Measurements from ENCODE around the gene SNRNP48. TPM values are rescaled to one million over a fixed set of nuclear protein-coding genes. Genes with fewer than 3 reads are reported as not detected.

SNRNP48 gene
- total and polyA plus RNA-seq, 5 donors from 2014 or later: 6.8 to 10.9 (median 10.5) TPM

- DNase-seq: no peak
- H3K9me3 ChIP-seq (ENCODE audit: control insufficient read depth in 2 of 2, low read length in 2 of 2): no peaks in the 10 kb centered on the region
- H3K27me3 ChIP-seq (ENCODE audit: control insufficient read depth, insufficient read depth, low read length): peaks cover 27% of the 10 kb centered on the region
- Mint-ChIP-seq H3K4me1 (no peaks in the 10 kb centered on the region), H3K36me3 (no peaks in the 10 kb centered on the region), H3K27me3 (peaks cover 39% of the 10 kb centered on the region), H3K9me3 (no peaks in the 10 kb centered on the region), H3K27ac (no peak overlapping the region), H3K4me3 (no peak overlapping the region)
- no peaks in the 10 kb centered on the region for H3K36me3 ChIP-seq (ENCODE audit: control insufficient read depth, insufficient read depth, low read length)
- no peak for ATAC-seq (ENCODE audit: low read depth in 2 of 2)
- H3K4me1 ChIP-seq (ENCODE audit: control insufficient read depth, insufficient read depth, low read length, poor library complexity, severe bottlenecking): no peaks in the 10 kb centered on the region
- H3K27ac ChIP-seq (ENCODE audit: insufficient read depth, low read length, poor library complexity, severe bottlenecking): no peak overlapping the region
- no peak overlapping the region for H3K4me3 ChIP-seq (ENCODE audit: low read depth, low read length)
These were observed 15.5 kb upstream of the SNRNP48 start for GRCh38 chr6:7574500-7574899.

GRCh38 chr6:7578516-7578915, 11.5 kb upstream of the SNRNP48 start:
- Histone ChIP-seq H3K27ac (ENCODE audit: insufficient read depth, low read length, poor library complexity, severe bottlenecking) (no peak overlapping the region), H3K4me3 (ENCODE audit: low read depth, low read length) (no peak overlapping the region), H3K9me3 (ENCODE audit: control insufficient read depth in 2 of 2, low read length in 2 of 2) (no peaks in the 10 kb centered on the region), H3K27me3 (ENCODE audit: control insufficient read depth, insufficient read depth, low read length) (peaks cover 35% of the 10 kb centered on the region), H3K36me3 (ENCODE audit: control insufficient read depth, insufficient read depth, low read length) (no peaks in the 10 kb centered on the region), H3K4me1 (ENCODE audit: control insufficient read depth, insufficient read depth, low read length, poor library complexity, severe bottlenecking) (no peaks in the 10 kb centered on the region)
- no peak overlapping the region for H3K4me3 Mint-ChIP-seq
- no peak overlapping the region for H3K27ac Mint-ChIP-seq
- H3K36me3 Mint-ChIP-seq: no peaks in the 10 kb centered on the region
- ATAC-seq (ENCODE audit: low read depth in 2 of 2) (no peak), DNase-seq (no peak)
- H3K4me1 Mint-ChIP-seq: peaks cover 0 to 5% (median 0%) of the 10 kb centered on the region in 4 donors
- H3K27me3 Mint-ChIP-seq: peaks cover 42% of the 10 kb centered on the region
- no peaks in the 10 kb centered on the region for H3K9me3 Mint-ChIP-seq

GRCh38 chr6:7578931-7579330, 11.1 kb upstream of the SNRNP48 start:
- Mint-ChIP-seq H3K27me3 (peaks cover 42% of the 10 kb centered on the region), H3K4me1 (peaks cover 0 to 5% (median 0%) of the 10 kb centered on the region in 4 donors)
- no peak for ATAC-seq (ENCODE audit: low read depth in 2 of 2)

GRCh38 chr6:7579851-7580250, 10.1 kb upstream of the SNRNP48 start:
- H3K4me3 ChIP-seq (ENCODE audit: low read depth, low read length): no peak overlapping the region
- H3K36me3 ChIP-seq (ENCODE audit: control insufficient read depth, insufficient read depth, low read length): no peaks in the 10 kb centered on the region
- ATAC-seq (ENCODE audit: low read depth in 2 of 2): no peak
- no peaks in the 10 kb centered on the region for H3K9me3 ChIP-seq (ENCODE audit: control insufficient read depth in 2 of 2, low read length in 2 of 2)
- H3K4me1 Mint-ChIP-seq: peaks cover 0 to 5% (median 0%) of the 10 kb centered on the region in 4 donors
- no peak for DNase-seq
- no peak overlapping the region for H3K27ac ChIP-seq (ENCODE audit: insufficient read depth, low read length, poor library complexity, severe bottlenecking)
- H3K4me3 Mint-ChIP-seq: no peak overlapping the region
- H3K27ac Mint-ChIP-seq: no peak overlapping the region
- peaks cover 37% of the 10 kb centered on the region for H3K27me3 Mint-ChIP-seq
- H3K36me3 Mint-ChIP-seq: no peaks in the 10 kb centered on the region
- H3K4me1 ChIP-seq (ENCODE audit: control insufficient read depth, insufficient read depth, low read length, poor library complexity, severe bottlenecking): no peaks in the 10 kb centered on the region
- peaks cover 32% of the 10 kb centered on the region for H3K27me3 ChIP-seq (ENCODE audit: control insufficient read depth, insufficient read depth, low read length)
- no peaks in the 10 kb centered on the region for H3K9me3 Mint-ChIP-seq

More at GRCh38 chr6:7578931-7579330, 11.1 kb upstream of the SNRNP48 start:
- Mint-ChIP-seq H3K36me3 (no peaks in the 10 kb centered on the region), H3K9me3 (no peaks in the 10 kb centered on the region), H3K4me3 (no peak overlapping the region), H3K27ac (no peak overlapping the region)
- H3K36me3 ChIP-seq (ENCODE audit: control insufficient read depth, insufficient read depth, low read length): no peaks in the 10 kb centered on the region
- no peaks in the 10 kb centered on the region for H3K9me3 ChIP-seq (ENCODE audit: control insufficient read depth in 2 of 2, low read length in 2 of 2)
- H3K27me3 ChIP-seq (ENCODE audit: control insufficient read depth, insufficient read depth, low read length): peaks cover 35% of the 10 kb centered on the region
- no peak overlapping the region for H3K27ac ChIP-seq (ENCODE audit: insufficient read depth, low read length, poor library complexity, severe bottlenecking)
- no peaks in the 10 kb centered on the region for H3K4me1 ChIP-seq (ENCODE audit: control insufficient read depth, insufficient read depth, low read length, poor library complexity, severe bottlenecking)
- H3K4me3 ChIP-seq (ENCODE audit: low read depth, low read length): no peak overlapping the region
- no peak for DNase-seq

GRCh38 chr6:7580537-7580926, 9.5 kb upstream of the SNRNP48 start:
- H3K36me3 Mint-ChIP-seq: no peaks in the 10 kb centered on the region
- ATAC-seq (ENCODE audit: low read depth in 2 of 2) (no peak), DNase-seq (no peak)
- Histone ChIP-seq H3K36me3 (ENCODE audit: control insufficient read depth, insufficient read depth, low read length) (no peaks in the 10 kb centered on the region), H3K4me1 (ENCODE audit: control insufficient read depth, insufficient read depth, low read length, poor library complexity, severe bottlenecking) (no peaks in the 10 kb centered on the region), H3K27me3 (ENCODE audit: control insufficient read depth, insufficient read depth, low read length) (peaks cover 32% of the 10 kb centered on the region), H3K27ac (ENCODE audit: insufficient read depth, low read length, poor library complexity, severe bottlenecking) (no peak overlapping the region), H3K9me3 (ENCODE audit: control insufficient read depth in 2 of 2, low read length in 2 of 2) (no peaks in the 10 kb centered on the region), H3K4me3 (ENCODE audit: low read depth, low read length) (no peak overlapping the region)
- H3K9me3 Mint-ChIP-seq: peaks cover 0 to 2% (median 0%) of the 10 kb centered on the region in 7 donors
- peaks cover 0 to 5% (median 0%) of the 10 kb centered on the region in 4 donors for H3K4me1 Mint-ChIP-seq
- peaks cover 34% of the 10 kb centered on the region for H3K27me3 Mint-ChIP-seq
- H3K27ac Mint-ChIP-seq: no peak overlapping the region
- no peak overlapping the region for H3K4me3 Mint-ChIP-seq

GRCh38 chr6:7580927-7581618, 8.9 kb upstream of the SNRNP48 start:
- Histone ChIP-seq H3K27me3 (ENCODE audit: control insufficient read depth, insufficient read depth, low read length) (peaks cover 29% of the 10 kb centered on the region), H3K4me1 (ENCODE audit: control insufficient read depth, insufficient read depth, low read length, poor library complexity, severe bottlenecking) (no peaks in the 10 kb centered on the region), H3K4me3 (ENCODE audit: low read depth, low read length) (no peak overlapping the region), H3K27ac (ENCODE audit: insufficient read depth, low read length, poor library complexity, severe bottlenecking) (no peak overlapping the region), H3K9me3 (ENCODE audit: control insufficient read depth in 2 of 2, low read length in 2 of 2) (no peaks in the 10 kb centered on the region), H3K36me3 (ENCODE audit: control insufficient read depth, insufficient read depth, low read length) (no peaks in the 10 kb centered on the region)
- H3K27ac Mint-ChIP-seq: no peak overlapping the region
- no peaks in the 10 kb centered on the region for H3K36me3 Mint-ChIP-seq
- peaks cover 0 to 2% (median 0%) of the 10 kb centered on the region in 7 donors for H3K9me3 Mint-ChIP-seq
- no peak overlapping the region for H3K4me3 Mint-ChIP-seq
- peaks cover 29% of the 10 kb centered on the region for H3K27me3 Mint-ChIP-seq
- DNase-seq (no peak), ATAC-seq (ENCODE audit: low read depth in 2 of 2) (no peak)
- peaks cover 0 to 5% (median 0%) of the 10 kb centered on the region in 4 donors for H3K4me1 Mint-ChIP-seq

GRCh38 chr6:7585287-7585930, 4.6 kb upstream of the SNRNP48 start:
- Mint-ChIP-seq H3K27me3 (peaks cover 18% of the 10 kb centered on the region), H3K36me3 (no peaks in the 10 kb centered on the region), H3K27ac (no peak overlapping the region), H3K4me3 (no peak overlapping the region), H3K4me1 (peaks cover 9 to 18% (median 15%) of the 10 kb centered on the region in 4 donors), H3K9me3 (peaks cover 0 to 2% (median 0%) of the 10 kb centered on the region in 7 donors)
- H3K4me3 ChIP-seq (ENCODE audit: low read depth, low read length): no peak overlapping the region
- H3K27me3 ChIP-seq (ENCODE audit: control insufficient read depth, insufficient read depth, low read length): peaks cover 8% of the 10 kb centered on the region
- no peaks in the 10 kb centered on the region for H3K9me3 ChIP-seq (ENCODE audit: control insufficient read depth in 2 of 2, low read length in 2 of 2)
- H3K4me1 ChIP-seq (ENCODE audit: control insufficient read depth, insufficient read depth, low read length, poor library complexity, severe bottlenecking): no peaks in the 10 kb centered on the region
- DNase-seq (no peak), ATAC-seq (ENCODE audit: low read depth in 2 of 2) (no peak)
- H3K36me3 ChIP-seq (ENCODE audit: control insufficient read depth, insufficient read depth, low read length): no peaks in the 10 kb centered on the region
- H3K27ac ChIP-seq (ENCODE audit: insufficient read depth, low read length, poor library complexity, severe bottlenecking): no peak overlapping the region

Measured in CD4-positive, CD25-positive, alpha-beta regulatory T cell (primary cell).